ENCODE data around the gene GRB7.

The GRB7 gene

DNA sequence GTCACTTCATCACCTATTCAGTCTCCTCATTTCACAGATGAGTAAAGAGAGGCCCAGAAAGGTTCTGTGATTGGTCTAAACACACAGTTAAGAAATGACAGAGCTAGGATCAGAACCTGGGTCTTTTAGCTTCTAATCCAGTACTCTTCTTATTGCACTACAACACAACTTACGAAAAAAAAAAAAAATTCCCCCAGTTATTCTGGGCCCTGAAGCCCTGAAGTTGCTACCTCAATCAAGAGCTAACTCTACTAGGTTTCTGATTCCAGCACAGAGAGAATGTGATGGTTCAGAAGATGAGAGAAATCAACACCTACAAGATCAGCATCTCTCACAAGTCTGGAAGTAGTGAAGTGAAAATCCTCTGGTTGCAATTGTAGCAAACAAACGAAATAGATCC lies 37.3 kb downstream of the GRB7 start:
- no peak for DNase-seq

GRCh38 chr17:39776252-39776651 lies 38.5 kb downstream of the GRB7 start:
- DNase-seq: no peak

DNA sequence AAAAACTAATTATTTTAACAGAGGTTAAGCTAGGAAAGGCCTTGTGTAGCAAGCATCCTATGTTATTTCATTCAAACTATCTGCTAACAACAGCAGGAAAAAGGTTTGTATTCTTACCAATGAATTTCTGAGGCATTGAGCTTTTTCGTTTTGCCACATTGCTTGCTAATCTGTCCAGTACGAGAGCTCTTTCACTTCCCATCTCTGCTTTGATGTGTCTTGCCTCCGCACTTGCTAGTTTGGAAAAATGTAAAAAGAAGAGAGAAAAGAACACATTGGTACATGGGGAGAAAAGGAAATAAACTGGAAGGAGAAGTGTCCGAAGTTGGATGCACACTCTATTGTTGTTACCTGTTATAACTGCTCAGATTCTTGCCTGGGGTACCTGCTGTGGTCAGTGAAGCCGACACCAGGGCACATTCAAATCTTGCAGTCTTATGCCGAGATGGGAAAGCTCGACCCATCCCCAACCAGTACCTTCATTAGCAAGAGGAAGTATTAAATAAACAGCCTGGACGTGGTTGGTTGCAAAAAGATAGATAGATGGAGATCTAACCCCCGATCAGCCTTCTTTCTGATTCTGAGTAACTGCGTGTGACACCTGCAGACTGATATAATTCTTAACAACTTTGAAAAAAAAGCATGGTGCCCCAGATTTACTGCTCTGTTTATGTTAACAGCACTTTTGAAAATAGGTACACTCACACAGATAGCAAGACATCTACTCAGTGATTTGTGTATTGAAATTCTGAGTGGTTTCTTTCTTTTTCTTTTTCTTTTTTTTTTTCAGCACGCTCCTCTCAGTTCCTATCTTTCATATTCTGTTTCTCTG lies 40.0 kb downstream of the GRB7 start:
- DNase-seq: no peak

GRCh38 chr17:39781031-39781860 lies 43.5 kb downstream of the GRB7 start:
- no peak for DNase-seq

- no peak for DNase-seq
These were observed 44.1 kb downstream of the GRB7 start for GRCh38 chr17:39781861-39782213.

GRCh38 chr17:39782481-39782880 lies 44.7 kb downstream of the GRB7 start:
- no peak for DNase-seq

GRCh38 chr17:39782980-39783379 lies 45.2 kb downstream of the GRB7 start:
- no peak for DNase-seq

GRCh38 chr17:39787041-39787440 lies 49.3 kb downstream of the GRB7 start:
- DNase-seq: no peak

DNA sequence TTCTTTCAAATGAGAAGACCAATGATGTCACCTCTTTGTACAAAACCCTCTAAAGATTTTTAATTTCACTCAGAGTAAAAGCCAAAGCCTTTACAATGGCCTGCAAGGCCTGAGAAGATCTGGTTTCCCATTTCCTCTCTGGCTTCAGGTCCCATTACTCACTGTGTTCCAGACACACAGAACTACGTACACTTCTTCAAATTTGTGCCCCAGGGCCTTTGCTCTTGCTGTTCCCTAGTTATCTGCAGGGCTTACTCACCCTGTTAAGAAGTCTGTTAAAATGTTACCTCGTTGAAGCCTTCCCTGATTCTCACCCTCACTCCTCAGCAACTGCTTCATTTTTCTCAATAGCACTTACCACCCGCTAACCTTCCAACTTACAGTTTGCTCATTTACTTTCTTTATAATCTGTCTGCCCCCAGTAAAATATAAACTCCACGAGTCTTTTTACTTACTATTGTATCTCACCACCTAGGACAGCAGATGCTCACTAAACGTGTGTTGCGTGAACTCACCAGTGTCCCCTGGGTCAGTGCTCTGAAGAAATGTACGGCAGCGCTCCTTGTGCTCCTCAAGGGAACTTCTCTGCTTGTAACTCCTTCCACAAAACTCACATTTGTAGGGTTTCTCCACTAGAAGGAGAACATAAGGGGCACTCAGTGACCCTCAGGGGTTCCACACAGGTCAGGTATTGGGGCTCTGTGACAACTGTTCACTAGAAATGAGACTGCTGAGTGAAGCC lies 50.2 kb downstream of the GRB7 start:
- DNase-seq: no peak

- DNase-seq: no peak
These were observed 53.6 kb downstream of the GRB7 start for GRCh38 chr17:39791111-39791992.

- no peak for DNase-seq
These were observed 54.9 kb downstream of the GRB7 start for GRCh38 chr17:39792526-39793221.

DNA sequence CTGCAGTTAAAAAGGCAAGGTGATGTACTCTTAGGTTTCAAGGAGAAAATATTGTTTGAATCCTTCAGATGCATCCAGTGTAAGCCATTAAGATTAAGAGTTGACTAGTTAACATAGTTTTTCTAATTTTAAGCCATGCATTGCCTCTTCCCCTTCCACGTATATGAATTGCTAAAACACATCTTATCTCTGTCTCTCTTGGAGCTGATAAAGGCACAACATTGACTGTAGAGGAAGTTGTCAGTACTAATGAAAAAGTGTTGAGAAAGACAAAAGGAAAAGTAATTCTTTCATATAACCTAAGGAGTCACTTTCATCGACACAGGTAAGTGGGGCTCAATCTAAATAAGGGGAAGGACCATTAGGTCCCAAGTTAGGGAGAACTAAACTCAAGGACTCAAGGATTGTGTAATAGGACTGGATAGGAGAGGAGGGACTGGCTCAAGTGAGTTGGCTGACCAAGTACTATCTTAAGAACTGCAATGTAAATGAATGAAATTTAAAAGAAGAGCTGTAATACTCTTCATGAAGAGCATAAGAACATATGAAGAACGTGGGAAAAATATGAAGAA lies 55.6 kb downstream of the GRB7 start:
- DNase-seq: no peak

- DNase-seq: no peak
These were observed 56.7 kb downstream of the GRB7 start for GRCh38 chr17:39794249-39794970.
